ENCODE measurements around the gene FNBP1. TPM values are rescaled to one million over a fixed set of nuclear protein-coding genes. Genes with fewer than 3 reads are reported as not detected.

Gene FNBP1
- total RNA-seq, 2 donors from 2014 or later: 71.5 to 80.3 TPM

DNA sequence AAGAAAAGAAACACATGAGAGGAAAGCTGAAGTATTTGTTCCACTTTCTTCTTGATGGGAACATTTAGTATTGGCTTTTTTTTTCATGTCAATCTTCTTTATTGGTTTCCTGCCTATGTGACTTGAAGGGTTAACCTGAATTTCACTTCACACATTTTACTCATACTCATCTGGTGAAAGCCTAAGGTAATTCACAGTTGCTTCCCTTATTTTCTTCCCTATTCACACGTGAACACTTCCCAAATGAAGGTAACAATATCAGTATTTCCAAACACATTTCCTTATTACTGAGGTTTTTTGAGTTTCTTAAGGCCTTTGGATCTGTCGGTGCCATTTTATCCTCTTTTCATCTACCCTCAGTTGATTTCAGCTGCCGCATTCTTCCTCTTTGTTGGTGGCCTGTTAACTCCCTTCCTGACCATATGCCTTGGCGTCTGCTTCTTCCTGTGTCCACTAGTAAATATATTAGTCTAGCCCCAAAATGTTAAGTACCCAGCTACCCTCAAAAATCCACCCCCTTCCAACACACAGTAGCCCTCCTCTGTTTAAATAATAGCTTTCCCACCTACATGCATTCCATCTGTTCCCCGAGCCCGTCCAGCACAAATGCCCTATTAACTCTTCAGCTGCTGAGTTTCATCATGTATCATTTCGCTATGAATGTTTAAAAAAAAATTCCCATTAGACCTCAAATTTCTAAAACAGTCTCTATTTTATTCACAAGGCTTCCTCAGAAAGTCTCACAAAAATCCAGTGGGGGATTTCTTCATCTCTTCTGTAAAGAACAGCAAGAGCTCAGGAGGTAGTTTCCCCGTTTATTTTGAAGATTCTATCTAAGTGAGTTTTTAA lies 110.5 kb downstream of the FNBP1 start:
- Histone ChIP-seq H3K9me3 (no peaks in the 10 kb centered on the region), H3K4me3 (peak overlapping the region; percentile 37), H3K36me3 (peaks cover 9% of the 10 kb centered on the region), H3K27ac (peak overlapping the region; percentile 27 to 77), H3K27me3 (replicated peaks; ENCODE audit: insufficient read depth) (no peaks in the 10 kb centered on the region), H3K4me1 (ENCODE audit: control insufficient read depth in 1 of 2, low read depth in 2 of 2) (peaks cover 33 to 45% of the 10 kb centered on the region in 2 donors)
- ATAC-seq (ENCODE audit: insufficient number of reproducible peaks, low FRiP score, low read depth) (no peak), DNase-seq (ENCODE audit: low spot score) (no peak)
- TF ChIP-seq, protein P1, sequence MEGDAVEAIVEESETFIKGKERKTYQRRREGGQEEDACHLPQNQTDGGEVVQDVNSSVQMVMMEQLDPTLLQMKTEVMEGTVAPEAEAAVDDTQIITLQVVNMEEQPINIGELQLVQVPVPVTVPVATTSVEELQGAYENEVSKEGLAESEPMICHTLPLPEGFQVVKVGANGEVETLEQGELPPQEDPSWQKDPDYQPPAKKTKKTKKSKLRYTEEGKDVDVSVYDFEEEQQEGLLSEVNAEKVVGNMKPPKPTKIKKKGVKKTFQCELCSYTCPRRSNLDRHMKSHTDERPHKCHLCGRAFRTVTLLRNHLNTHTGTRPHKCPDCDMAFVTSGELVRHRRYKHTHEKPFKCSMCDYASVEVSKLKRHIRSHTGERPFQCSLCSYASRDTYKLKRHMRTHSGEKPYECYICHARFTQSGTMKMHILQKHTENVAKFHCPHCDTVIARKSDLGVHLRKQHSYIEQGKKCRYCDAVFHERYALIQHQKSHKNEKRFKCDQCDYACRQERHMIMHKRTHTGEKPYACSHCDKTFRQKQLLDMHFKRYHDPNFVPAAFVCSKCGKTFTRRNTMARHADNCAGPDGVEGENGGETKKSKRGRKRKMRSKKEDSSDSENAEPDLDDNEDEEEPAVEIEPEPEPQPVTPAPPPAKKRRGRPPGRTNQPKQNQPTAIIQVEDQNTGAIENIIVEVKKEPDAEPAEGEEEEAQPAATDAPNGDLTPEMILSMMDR (IDR thresholded peaks at IDR 0.05): no peak

DNA sequence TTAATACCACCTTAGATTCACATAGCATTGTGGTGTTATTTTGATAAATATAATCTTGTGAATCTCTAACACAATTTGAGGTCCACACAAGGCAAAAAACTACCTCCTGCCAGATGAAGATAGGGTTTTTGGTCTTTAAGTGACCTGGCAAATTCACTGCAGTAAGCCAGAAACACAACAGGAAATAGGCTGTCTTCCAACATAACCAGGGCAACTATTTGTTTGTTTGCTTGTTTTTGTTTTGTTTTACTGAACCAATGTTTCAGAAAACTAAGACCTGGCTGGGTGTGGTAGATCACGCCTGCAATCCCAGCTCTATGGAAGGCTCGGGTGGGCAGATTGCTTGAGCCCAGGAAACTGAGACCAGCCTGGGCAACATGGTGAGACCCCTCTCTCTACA lies 112.2 kb downstream of the FNBP1 start:
- Histone ChIP-seq H3K36me3 (peaks cover 22% of the 10 kb centered on the region), H3K27ac (no peak overlapping the region), H3K4me1 (ENCODE audit: control insufficient read depth in 1 of 2, low read depth in 2 of 2) (peaks cover 32 to 41% of the 10 kb centered on the region in 2 donors), H3K27me3 (replicated peaks; ENCODE audit: insufficient read depth) (no peaks in the 10 kb centered on the region), H3K9me3 (no peaks in the 10 kb centered on the region), H3K4me3 (no peak overlapping the region)
- TF ChIP-seq, protein P1 (IDR thresholded peaks at IDR 0.05): no peak
- DNase-seq (ENCODE audit: low spot score) (no peak), ATAC-seq (ENCODE audit: insufficient number of reproducible peaks, low FRiP score, low read depth) (no peak)

DNA sequence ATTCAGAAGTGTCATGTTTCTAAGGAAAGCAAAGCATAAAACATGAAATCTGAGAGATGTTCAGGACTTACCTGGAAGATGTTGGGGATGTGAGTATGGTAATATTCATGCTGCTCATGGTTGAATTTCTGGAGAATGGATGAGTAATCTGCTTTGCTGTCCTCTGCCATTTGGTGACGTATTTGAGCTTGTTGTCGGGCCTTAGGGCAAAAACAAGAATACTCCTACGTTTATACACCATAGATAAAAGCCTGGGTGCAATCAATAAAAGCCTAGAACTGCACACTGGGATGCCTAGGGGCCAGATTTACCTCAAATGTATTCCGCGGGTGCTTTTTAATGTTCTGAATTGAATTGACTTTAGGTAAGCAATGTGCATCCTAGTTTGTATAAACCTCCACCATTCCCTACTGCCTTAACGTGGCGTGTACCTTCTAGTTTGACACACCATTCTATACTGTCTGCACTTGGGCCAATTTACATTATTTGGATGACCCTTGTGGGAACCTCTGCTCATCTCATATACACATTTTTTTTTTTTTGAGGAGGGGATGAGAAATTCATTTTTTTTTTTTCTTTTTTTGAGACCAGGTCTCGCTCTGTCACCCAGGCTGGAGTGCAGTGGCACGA lies 113.4 kb downstream of the FNBP1 start:
- Histone ChIP-seq H3K9me3 (no peaks in the 10 kb centered on the region), H3K4me3 (no peak overlapping the region), H3K4me1 (ENCODE audit: control insufficient read depth in 1 of 2, low read depth in 2 of 2) (peaks cover 29 to 30% of the 10 kb centered on the region in 2 donors), H3K36me3 (peaks cover 27% of the 10 kb centered on the region), H3K27ac (no peak overlapping the region), H3K27me3 (replicated peaks; ENCODE audit: insufficient read depth) (no peaks in the 10 kb centered on the region)
- no peak for DNase-seq (ENCODE audit: low spot score)
- TF ChIP-seq, protein P1 (IDR thresholded peaks at IDR 0.05): no peak
- ATAC-seq (ENCODE audit: insufficient number of reproducible peaks, low FRiP score, low read depth): no peak

DNA sequence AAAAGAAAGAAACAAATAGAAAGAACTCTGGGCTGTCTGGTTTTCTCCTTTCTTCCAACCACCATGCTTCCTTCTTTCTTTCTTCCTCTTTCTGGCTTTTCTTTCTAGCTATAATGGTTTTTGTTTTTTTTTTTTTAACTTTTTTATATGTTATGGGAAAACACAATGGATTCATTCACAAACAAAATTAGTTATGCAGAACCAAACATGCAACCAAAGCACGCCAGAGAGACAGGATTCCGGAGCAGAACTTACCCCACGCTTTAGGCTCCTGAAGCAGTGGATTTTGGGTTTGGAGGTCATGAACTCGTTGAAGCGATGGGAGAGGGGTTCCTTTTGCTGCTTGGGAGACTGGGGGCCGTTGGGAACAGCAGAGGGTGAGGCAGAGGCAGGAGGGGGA lies 119.4 kb downstream of the FNBP1 start:
- Histone ChIP-seq H3K4me1 (ENCODE audit: control insufficient read depth in 1 of 2, low read depth in 2 of 2) (no peaks in the 10 kb centered on the region), H3K27me3 (replicated peaks; ENCODE audit: insufficient read depth) (no peaks in the 10 kb centered on the region), H3K27ac (no peak overlapping the region), H3K36me3 (peaks cover 30% of the 10 kb centered on the region), H3K9me3 (no peaks in the 10 kb centered on the region), H3K4me3 (no peak overlapping the region)
- TF ChIP-seq, protein P1 (IDR thresholded peaks at IDR 0.05): no peak
- DNase-seq (ENCODE audit: low spot score): no peak
- no peak for ATAC-seq (ENCODE audit: insufficient number of reproducible peaks, low FRiP score, low read depth)

DNA sequence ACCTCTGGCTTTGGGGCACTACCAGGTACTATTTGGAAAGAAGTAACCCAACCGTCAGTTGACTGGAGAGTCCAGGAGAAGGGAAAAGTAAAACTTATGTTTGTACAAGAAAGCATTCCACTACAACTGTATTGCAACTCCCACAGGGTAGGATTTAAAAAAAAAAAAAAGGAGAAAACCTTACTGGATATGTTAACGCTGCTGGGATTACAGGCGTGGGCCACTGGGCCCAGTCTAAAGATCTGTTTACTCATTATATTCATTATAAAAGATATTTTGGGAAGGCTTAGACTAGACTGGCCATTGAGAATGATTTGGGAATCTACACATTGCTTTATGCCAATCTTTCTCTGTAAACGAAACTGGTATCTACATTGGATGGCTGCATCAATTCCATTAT lies 121.1 kb downstream of the FNBP1 start:
- peaks cover 23% of the 10 kb centered on the region for H3K36me3 ChIP-seq
- H3K27ac ChIP-seq: no peak overlapping the region
- TF ChIP-seq, protein P1 (IDR thresholded peaks at IDR 0.05): no peak
- H3K4me1 ChIP-seq (ENCODE audit: control insufficient read depth in 1 of 2, low read depth in 2 of 2): no peaks in the 10 kb centered on the region
- no peaks in the 10 kb centered on the region for H3K9me3 ChIP-seq
- H3K27me3 ChIP-seq (replicated peaks; ENCODE audit: insufficient read depth): no peaks in the 10 kb centered on the region
- no peak overlapping the region for H3K4me3 ChIP-seq
- ATAC-seq (ENCODE audit: insufficient number of reproducible peaks, low FRiP score, low read depth): no peak
- DNase-seq (ENCODE audit: low spot score): no peak

All from thoracic aorta (tissue), 2 donors.